SK-N-SH (cell line): ENCODE results near the gene PDK2.

Experiments
- CTCF ChIP-seq: fragments of 200-600 bp; sonication (generic); IDR thresholded peaks from 2 replicates; pipeline ENCODE4 v1.6.1; 2017; ENCODE audit warnings: antibody characterized with exemption, mild to moderate bottlenecking, moderate library complexity
- EZH2phosphoT487 ChIP-seq: fragments of 200-600 bp; sonication (generic); IDR thresholded peaks from 2 replicates; pipeline ENCODE4 v1.6.1; 2017; ENCODE audit warnings: low read depth, mixed run types, mild to moderate bottlenecking, antibody characterized with exemption, moderate library complexity, borderline replicate concordance
- GABPA ChIP-seq: IDR thresholded peaks from 2 replicates; pipeline ENCODE4 v1.4.0; 2012; ENCODE audit warnings: low read depth, mild to moderate bottlenecking
- MAX ChIP-seq: IDR thresholded peaks from 2 replicates; pipeline ENCODE4 v1.4.0; 2012; ENCODE audit warnings: low read depth
- POLR2AphosphoS5 ChIP-seq: IDR thresholded peaks from 2 replicates; pipeline ENCODE4 v1.6.1; 2012; ENCODE audit warnings: low read depth, low read length
- RCOR1 ChIP-seq: fragments of 150-350 bp; IDR thresholded peaks from 2 replicates; pipeline ENCODE4 v1.6.1; 2017; ENCODE audit warnings: antibody characterized with exemption, low read length
- REST ChIP-seq: IDR thresholded peaks from 2 replicates; pipeline ENCODE4 v1.6.1; 2012; ENCODE audit warnings: mild to moderate bottlenecking, low read depth, low read length, moderate library complexity
- RFX5 ChIP-seq: IDR thresholded peaks from 2 replicates; pipeline ENCODE4 v1.6.1; 2012; ENCODE audit warnings: mild to moderate bottlenecking, improper control_type of control experiment, low read length
- SIN3A ChIP-seq: IDR thresholded peaks from 2 replicates; pipeline ENCODE4 v1.6.1; 2012; ENCODE audit warnings: low read depth, mild to moderate bottlenecking, low read length, moderate library complexity, borderline replicate concordance
- TCF12 ChIP-seq: IDR thresholded peaks from 2 replicates; pipeline ENCODE4 v1.4.0; 2012
- TEAD4 ChIP-seq: IDR thresholded peaks from 2 replicates; pipeline ENCODE4 v1.4.0; 2012; ENCODE audit warnings: mild to moderate bottlenecking, borderline replicate concordance; ENCODE audit not compliant: insufficient read depth
- YY1 ChIP-seq: IDR thresholded peaks from 2 replicates; pipeline ENCODE4 v1.4.0; 2012; ENCODE audit warnings: low read depth, mild to moderate bottlenecking

GRCh38 chr17:50097455-50097854 is 2.3 kb downstream of the PDK2 start:
- no peak for TF ChIP-seq YY1
- no peak for TF ChIP-seq EZH2phosphoT487
- no peak for TF ChIP-seq CTCF
- TF ChIP-seq GABPA = no peak
- no peak for TF ChIP-seq MAX
- TF ChIP-seq RFX5 = no peak
- no peak for TF ChIP-seq TEAD4
- no peak for TF ChIP-seq POLR2AphosphoS5
- no peak for TF ChIP-seq RCOR1
- no peak for TF ChIP-seq TCF12
- no peak for TF ChIP-seq REST
- no peak for TF ChIP-seq SIN3A
